ENCODE data around the gene ASPN. TPM values are rescaled to one million over a fixed set of nuclear protein-coding genes. Genes with fewer than 3 reads are reported as not detected.
"Not testable (repeated sequence)": the region's sequence is repeated elsewhere in the genome, so short reads cannot be mapped to it uniquely, and the experiment has no call there.

The ASPN gene
- polyA plus RNA-seq, 6 donors from 2014 or later: 0.12 TPM; not detected in 5

- H3K27ac Mint-ChIP-seq: no peak overlapping the region
- H3K27me3 Mint-ChIP-seq: no peaks in the 10 kb centered on the region
- H3K4me3 Mint-ChIP-seq: no peak overlapping the region
These were observed 43.3 kb downstream of the ASPN start for GRCh38 chr9:92438900-92439526.

GRCh38 chr9:92435263-92435662 is 47.0 kb downstream of the ASPN start:
- DNase-seq: no peak
- Mint-ChIP-seq H3K27me3 (no peaks in the 10 kb centered on the region), H3K4me3 (no peak overlapping the region), H3K36me3 (no peaks in the 10 kb centered on the region), H3K4me1 (peaks cover 0 to 4% (median 0%) of the 10 kb centered on the region in 3 donors), H3K9me3 (no peaks in the 10 kb centered on the region), H3K27ac (no peak overlapping the region)
- ATAC-seq (ENCODE audit: low read depth in 2 of 2): no peak

More at GRCh38 chr9:92438900-92439526, 43.3 kb downstream of the ASPN start:
- no peaks in the 10 kb centered on the region for H3K36me3 Mint-ChIP-seq
- no peak for ATAC-seq (ENCODE audit: low read depth in 2 of 2)
- no peaks in the 10 kb centered on the region for H3K4me1 Mint-ChIP-seq
- H3K9me3 Mint-ChIP-seq: no peaks in the 10 kb centered on the region
- no peak for DNase-seq

- Mint-ChIP-seq H3K27ac (no peak overlapping the region), H3K36me3 (no peaks in the 10 kb centered on the region), H3K9me3 (no peaks in the 10 kb centered on the region), H3K27me3 (no peaks in the 10 kb centered on the region), H3K4me3 (no peak overlapping the region), H3K4me1 (peaks cover 0 to 4% (median 0%) of the 10 kb centered on the region in 3 donors)
- ATAC-seq (ENCODE audit: low read depth in 2 of 2): no peak
- DNase-seq: no peak
These were observed 49.2 kb downstream of the ASPN start for GRCh38 chr9:92432972-92433548.

GRCh38 chr9:92432350-92432749 is 50.0 kb downstream of the ASPN start:
- H3K36me3 Mint-ChIP-seq: no peaks in the 10 kb centered on the region
- H3K27ac Mint-ChIP-seq: no peak overlapping the region
- H3K4me1 Mint-ChIP-seq: peaks cover 0 to 4% (median 0%) of the 10 kb centered on the region in 3 donors
- DNase-seq (no peak), ATAC-seq (ENCODE audit: low read depth in 2 of 2) (no peak)
- H3K9me3 Mint-ChIP-seq: no peaks in the 10 kb centered on the region
- no peak overlapping the region for H3K4me3 Mint-ChIP-seq
- H3K27me3 Mint-ChIP-seq: no peaks in the 10 kb centered on the region

- H3K4me3 Mint-ChIP-seq: no peak overlapping the region
- peaks cover 0 to 4% (median 0%) of the 10 kb centered on the region in 3 donors for H3K4me1 Mint-ChIP-seq
- H3K36me3 Mint-ChIP-seq: no peaks in the 10 kb centered on the region
- H3K9me3 Mint-ChIP-seq: no peaks in the 10 kb centered on the region
- no peaks in the 10 kb centered on the region for H3K27me3 Mint-ChIP-seq
- DNase-seq (no peak), ATAC-seq (ENCODE audit: low read depth in 2 of 2) (no peak)
- peak overlapping the region in 1 of 6 donors; percentile 44 for H3K27ac Mint-ChIP-seq
These were observed 52.5 kb downstream of the ASPN start for GRCh38 chr9:92429836-92430235.

- DNase-seq: no peak
- Mint-ChIP-seq H3K36me3 (no peaks in the 10 kb centered on the region), H3K4me1 (peaks cover 0 to 4% (median 0%) of the 10 kb centered on the region in 3 donors), H3K9me3 (no peaks in the 10 kb centered on the region), H3K4me3 (no peak overlapping the region), H3K27ac (no peak overlapping the region), H3K27me3 (no peaks in the 10 kb centered on the region)
- no peak for ATAC-seq (ENCODE audit: low read depth in 2 of 2)
These were observed 55.7 kb downstream of the ASPN start for GRCh38 chr9:92426501-92427145.

- H3K27me3 Mint-ChIP-seq: no peaks in the 10 kb centered on the region
- H3K36me3 Mint-ChIP-seq: no peaks in the 10 kb centered on the region
- no peaks in the 10 kb centered on the region for H3K9me3 Mint-ChIP-seq
- H3K27ac Mint-ChIP-seq: peak overlapping the region in 1 of 6 donors; percentile 5
- peaks cover 0 to under 1% (median 0%) of the 10 kb centered on the region in 3 donors for H3K4me1 Mint-ChIP-seq
- ATAC-seq (ENCODE audit: low read depth in 2 of 2) (no peak), DNase-seq (no peak)
- H3K4me3 Mint-ChIP-seq: no peak overlapping the region
These were observed 56.8 kb downstream of the ASPN start for GRCh38 chr9:92425474-92425873.

- Mint-ChIP-seq H3K4me3 (no peak within 1 kb of the TSS), H3K27me3 (no peaks in the 10 kb centered on the region), H3K4me1 (no peaks in the 10 kb centered on the region), H3K36me3 (no peaks in the 10 kb centered on the region), H3K27ac (peak within 1 kb of the TSS in 1 of 6 donors; percentile 5), H3K9me3 (no peaks in the 10 kb centered on the region)
- ATAC-seq (ENCODE audit: low read depth in 2 of 2): no peak
- no peak for DNase-seq
These were observed 58.0 kb downstream of the ASPN start, which contains the start of gene OMD for GRCh38 chr9:92424340-92424739. Gene OMD, minus strand, starts transcription at chr9:92424471. Its CDS starts 6,913 bp downstream, at chr9:92417558.

GRCh38 chr9:92423612-92424011 is 58.7 kb downstream of the ASPN start:
- ATAC-seq (ENCODE audit: low read depth in 2 of 2): no peak
- no peaks in the 10 kb centered on the region for H3K9me3 Mint-ChIP-seq
- H3K36me3 Mint-ChIP-seq: no peaks in the 10 kb centered on the region
- no peaks in the 10 kb centered on the region for H3K4me1 Mint-ChIP-seq
- DNase-seq: no peak
- H3K4me3 Mint-ChIP-seq: no peak overlapping the region
- H3K27me3 Mint-ChIP-seq: no peaks in the 10 kb centered on the region
- H3K27ac Mint-ChIP-seq: no peak overlapping the region

GRCh38 chr9:92422611-92423338 is 59.5 kb downstream of the ASPN start:
- DNase-seq: no peak
- Mint-ChIP-seq H3K36me3 (no peaks in the 10 kb centered on the region), H3K27me3 (no peaks in the 10 kb centered on the region), H3K9me3 (no peaks in the 10 kb centered on the region), H3K4me1 (no peaks in the 10 kb centered on the region), H3K27ac (no peak overlapping the region), H3K4me3 (no peak overlapping the region)
- ATAC-seq (ENCODE audit: low read depth in 2 of 2): no peak

- Mint-ChIP-seq H3K4me3 (peak overlapping the region in 1 of 8 donors; percentile 7), H3K4me1 (peaks cover 5 to 7% (median 6%) of the 10 kb centered on the region in 3 donors), H3K9me3 (peaks cover 0 to 4% (median 0%) of the 10 kb centered on the region in 7 donors), H3K27ac (peak overlapping the region in 3 of 6 donors; percentile 2 to 56 (median 17)), H3K27me3 (no peaks in the 10 kb centered on the region), H3K36me3 (no peaks in the 10 kb centered on the region)
- DNase-seq (no peak), ATAC-seq (ENCODE audit: low read depth in 2 of 2) (peak; percentile 35 to 40)
These were observed 67.7 kb downstream of the ASPN start for GRCh38 chr9:92414566-92414965.

GRCh38 chr9:92411157-92411556 is 71.1 kb downstream of the ASPN start:
- H3K4me3 Mint-ChIP-seq; H3K9me3 Mint-ChIP-seq; ATAC-seq (ENCODE audit: low read depth in 2 of 2); H3K27me3 Mint-ChIP-seq; H3K27ac Mint-ChIP-seq; H3K36me3 Mint-ChIP-seq; DNase-seq: not testable (repeated sequence)
- peaks cover 17 to 18% (median 17%) of the 10 kb centered on the region in 3 donors for H3K4me1 Mint-ChIP-seq

- ATAC-seq (ENCODE audit: low read depth in 2 of 2) (no peak), DNase-seq (no peak)
- Mint-ChIP-seq H3K4me3 (no peak overlapping the region), H3K36me3 (no peaks in the 10 kb centered on the region), H3K9me3 (peaks cover 0 to 4% (median 0%) of the 10 kb centered on the region in 7 donors), H3K4me1 (peaks cover 15 to 19% (median 18%) of the 10 kb centered on the region in 3 donors), H3K27me3 (no peaks in the 10 kb centered on the region), H3K27ac (no peak overlapping the region)
These were observed 73.4 kb downstream of the ASPN start for GRCh38 chr9:92408747-92409478.

Measured in naive B cell (primary cell).